ENCODE results near the gene LBX1. TPM values are rescaled to one million over a fixed set of nuclear protein-coding genes. Genes with fewer than 3 reads are reported as not detected.

The LBX1 gene
- total RNA-seq, 1 experiment from 2014 or later, result not detected

DNA sequence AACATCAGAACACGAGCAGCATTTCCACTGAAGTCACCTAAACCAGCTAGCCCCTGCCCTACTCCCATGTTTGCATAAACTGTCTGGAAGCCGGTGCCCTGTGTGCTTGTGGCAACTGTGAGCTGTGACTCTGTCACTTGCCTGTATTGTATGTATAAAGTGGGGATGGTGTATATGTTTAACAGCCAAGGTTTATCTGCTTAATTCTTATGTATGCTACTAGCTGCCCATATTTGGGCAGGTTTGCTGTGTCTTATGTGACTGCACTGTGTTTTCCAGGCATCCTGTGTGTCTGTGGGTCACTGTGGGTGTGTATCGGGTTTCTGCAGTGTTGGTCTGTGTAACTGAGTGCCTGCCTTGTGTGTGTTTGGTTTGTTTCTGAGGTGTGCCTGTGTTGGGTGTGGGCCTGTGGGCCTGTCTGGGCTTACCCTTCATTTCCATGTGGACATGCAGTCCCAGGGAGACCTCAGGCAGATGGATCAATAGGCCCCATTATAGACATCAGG is 9.3 kb downstream of the LBX1 start:
- Mint-ChIP-seq H3K9me3 (ENCODE audit: low read depth, unreplicated experiment) (no peaks in the 10 kb centered on the region), H3K27me3 (ENCODE audit: unreplicated experiment) (peaks cover 99% of the 10 kb centered on the region), H3K36me3 (ENCODE audit: insufficient read depth, unreplicated experiment) (no peaks in the 10 kb centered on the region), H3K27ac (ENCODE audit: unreplicated experiment) (no peak overlapping the region), H3K4me3 (ENCODE audit: low read depth, unreplicated experiment) (no peak overlapping the region), H3K4me1 (ENCODE audit: low read depth, unreplicated experiment) (peaks cover 4% of the 10 kb centered on the region)
- intact Hi-C loops (cut with micrococcal nuclease; ENCODE audit: unreplicated experiment), result no loop called here
- CTCF ChIA-PET, result no interaction called here
- no TSS peak for BruUV-seq (replicated peaks)
- TF ChIP-seq, protein P1, sequence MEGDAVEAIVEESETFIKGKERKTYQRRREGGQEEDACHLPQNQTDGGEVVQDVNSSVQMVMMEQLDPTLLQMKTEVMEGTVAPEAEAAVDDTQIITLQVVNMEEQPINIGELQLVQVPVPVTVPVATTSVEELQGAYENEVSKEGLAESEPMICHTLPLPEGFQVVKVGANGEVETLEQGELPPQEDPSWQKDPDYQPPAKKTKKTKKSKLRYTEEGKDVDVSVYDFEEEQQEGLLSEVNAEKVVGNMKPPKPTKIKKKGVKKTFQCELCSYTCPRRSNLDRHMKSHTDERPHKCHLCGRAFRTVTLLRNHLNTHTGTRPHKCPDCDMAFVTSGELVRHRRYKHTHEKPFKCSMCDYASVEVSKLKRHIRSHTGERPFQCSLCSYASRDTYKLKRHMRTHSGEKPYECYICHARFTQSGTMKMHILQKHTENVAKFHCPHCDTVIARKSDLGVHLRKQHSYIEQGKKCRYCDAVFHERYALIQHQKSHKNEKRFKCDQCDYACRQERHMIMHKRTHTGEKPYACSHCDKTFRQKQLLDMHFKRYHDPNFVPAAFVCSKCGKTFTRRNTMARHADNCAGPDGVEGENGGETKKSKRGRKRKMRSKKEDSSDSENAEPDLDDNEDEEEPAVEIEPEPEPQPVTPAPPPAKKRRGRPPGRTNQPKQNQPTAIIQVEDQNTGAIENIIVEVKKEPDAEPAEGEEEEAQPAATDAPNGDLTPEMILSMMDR (IDR thresholded peaks at IDR 0.05; ENCODE audit: unreplicated experiment), result no peak
- no peak for DNase-seq

DNA sequence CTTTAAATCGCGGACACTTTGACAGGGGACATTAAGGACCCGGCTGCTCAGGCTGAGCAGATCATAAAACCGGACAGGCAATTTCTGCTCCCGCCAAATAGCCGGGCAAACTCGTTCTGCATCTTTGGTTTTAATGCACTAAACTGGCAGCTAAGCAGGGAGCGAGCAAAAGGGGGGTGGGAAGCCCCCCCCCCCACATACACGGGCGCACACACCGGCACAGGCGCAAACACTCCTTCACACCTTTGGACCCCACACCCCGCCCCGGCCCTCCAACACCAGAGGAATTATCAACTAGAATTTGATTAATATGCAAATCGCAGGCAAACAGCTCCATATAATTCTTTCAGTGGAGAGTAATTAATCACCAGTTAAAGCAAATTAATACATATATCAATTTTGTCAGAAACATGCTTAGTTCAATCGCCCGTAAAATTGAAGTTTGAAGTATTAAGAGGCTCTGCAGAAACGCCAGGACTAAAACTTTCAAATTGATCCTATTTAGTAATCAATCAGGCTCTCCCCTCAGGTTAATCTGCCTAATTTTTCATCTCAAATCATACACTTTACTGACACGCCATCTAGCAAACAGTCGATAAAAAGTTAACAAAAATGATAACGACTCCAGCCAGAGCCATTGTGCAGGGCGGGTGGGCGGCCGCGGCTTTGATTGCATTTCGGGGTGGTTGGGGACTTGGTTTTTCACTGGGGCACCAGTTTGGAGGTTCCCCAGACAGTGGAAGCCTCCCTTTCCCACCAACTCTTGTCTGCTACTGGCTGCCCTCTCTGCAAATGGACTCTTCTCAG is 9.9 kb downstream of the LBX1 start:
- H3K27me3 Mint-ChIP-seq (ENCODE audit: unreplicated experiment), result peaks cover 99% of the 10 kb centered on the region
- TF ChIP-seq, protein P1 (IDR thresholded peaks at IDR 0.05; ENCODE audit: unreplicated experiment), result no peak
- no peaks in the 10 kb centered on the region for H3K36me3 Mint-ChIP-seq (ENCODE audit: insufficient read depth, unreplicated experiment)
- no TSS peak for BruUV-seq (replicated peaks)
- peaks cover 6% of the 10 kb centered on the region for H3K4me1 Mint-ChIP-seq (ENCODE audit: low read depth, unreplicated experiment)
- no peak overlapping the region for H3K27ac Mint-ChIP-seq (ENCODE audit: unreplicated experiment)
- DNase-seq, result no peak
- no peak overlapping the region for H3K4me3 Mint-ChIP-seq (ENCODE audit: low read depth, unreplicated experiment)
- intact Hi-C loops (cut with micrococcal nuclease; ENCODE audit: unreplicated experiment), result no loop called here
- no peaks in the 10 kb centered on the region for H3K9me3 Mint-ChIP-seq (ENCODE audit: low read depth, unreplicated experiment)
- CTCF ChIA-PET, result interaction anchor here (0.6 kb wide), 1 partner anchor 387 kb away, joined by 3 read pairs; no protein-coding TSS in a partner anchor

DNA sequence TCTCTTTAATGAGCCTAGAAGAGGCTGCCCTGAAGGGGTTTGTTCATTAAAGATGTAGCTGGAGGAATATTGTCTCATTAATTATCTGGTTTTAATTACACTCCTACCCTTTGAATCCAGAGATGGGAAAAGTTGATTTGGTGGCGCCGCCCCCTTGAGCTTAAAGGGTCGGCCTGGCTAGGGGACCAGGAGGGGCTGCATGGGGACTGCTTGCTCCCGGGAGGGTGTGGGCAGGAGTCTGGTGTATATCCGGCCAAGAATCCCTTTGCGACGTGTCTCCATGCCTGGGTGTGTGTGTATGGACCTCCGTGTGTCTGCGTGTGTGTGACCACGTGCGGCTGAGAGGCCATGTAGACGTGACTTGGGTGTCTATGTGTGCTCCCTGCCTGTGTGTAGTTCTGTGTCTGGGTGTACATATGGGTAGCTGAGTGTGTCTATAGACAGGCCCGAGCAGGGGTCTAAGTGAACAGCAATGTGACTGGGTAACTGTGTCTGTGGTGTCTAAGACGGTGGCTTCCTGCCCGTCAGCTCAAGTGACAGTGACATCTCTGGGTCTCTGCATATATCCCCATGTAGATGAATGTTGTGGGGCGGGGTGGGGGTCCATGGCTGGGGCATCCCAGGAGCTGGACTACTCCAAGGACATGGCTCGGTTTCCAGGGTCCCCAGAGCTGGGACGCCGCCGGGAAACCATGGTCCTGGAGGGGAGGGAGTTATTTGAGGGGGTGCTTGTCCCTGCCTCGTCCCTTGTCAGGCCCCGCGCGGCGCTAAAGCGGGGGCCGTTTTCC is 10.7 kb downstream of the LBX1 start:
- intact Hi-C loops (cut with micrococcal nuclease; ENCODE audit: unreplicated experiment), result no loop called here
- no TSS peak for BruUV-seq (replicated peaks)
- CTCF ChIA-PET, result interaction anchor here (0.6 kb wide), 1 partner anchor 387 kb away, joined by 3 read pairs; no protein-coding TSS in a partner anchor
- TF ChIP-seq, protein P1 (IDR thresholded peaks at IDR 0.05; ENCODE audit: unreplicated experiment), result no peak
- Mint-ChIP-seq H3K36me3 (ENCODE audit: insufficient read depth, unreplicated experiment) (no peaks in the 10 kb centered on the region), H3K9me3 (ENCODE audit: low read depth, unreplicated experiment) (no peaks in the 10 kb centered on the region), H3K4me3 (ENCODE audit: low read depth, unreplicated experiment) (no peak overlapping the region), H3K27me3 (ENCODE audit: unreplicated experiment) (peaks cover 95% of the 10 kb centered on the region), H3K4me1 (ENCODE audit: low read depth, unreplicated experiment) (peaks cover 6% of the 10 kb centered on the region), H3K27ac (ENCODE audit: unreplicated experiment) (no peak overlapping the region)
- DNase-seq, result no peak

DNA sequence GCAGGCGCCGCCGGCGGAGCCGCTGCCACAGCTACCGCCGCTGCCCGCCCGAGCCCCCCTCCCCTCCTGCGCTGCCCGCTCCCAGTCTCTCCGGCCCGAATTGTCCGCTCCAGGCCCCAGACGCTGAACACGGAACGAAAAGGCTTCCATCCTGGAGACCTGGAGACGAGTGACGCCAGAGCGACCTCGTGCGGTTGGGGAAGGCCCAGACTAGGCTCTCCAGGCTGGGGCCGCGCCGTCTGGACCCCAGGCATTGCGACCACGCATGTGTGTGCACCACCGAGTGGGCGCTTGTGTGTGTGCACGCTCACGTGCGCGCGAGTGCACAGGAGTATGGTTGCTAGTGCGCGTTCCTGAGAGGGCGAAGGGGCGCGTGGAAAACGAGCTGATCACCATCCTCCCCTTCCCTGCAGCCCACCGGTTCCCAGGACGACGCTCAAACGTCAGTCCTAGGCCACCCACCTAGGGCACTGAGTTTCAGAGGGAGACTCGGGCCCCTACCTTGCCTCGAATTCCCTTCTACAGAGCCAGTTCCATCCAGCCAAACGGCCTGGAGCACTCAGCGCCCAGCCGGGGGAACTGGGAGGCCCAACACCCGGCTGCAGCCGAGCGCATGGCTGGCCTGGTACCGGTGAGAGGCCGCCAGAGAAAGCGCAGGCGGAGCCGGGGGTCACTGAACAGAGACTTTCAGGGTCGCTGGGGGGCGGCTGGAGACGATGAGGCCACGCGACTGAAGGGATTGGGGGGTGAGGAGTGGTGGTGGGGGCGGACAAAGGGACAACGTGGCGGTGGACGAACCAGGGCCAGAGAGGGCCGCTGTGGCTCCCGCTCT is 11.6 kb downstream of the LBX1 start:
- intact Hi-C loops (cut with micrococcal nuclease; ENCODE audit: unreplicated experiment), result no loop called here
- peak; percentile 48 for DNase-seq
- peaks cover 6% of the 10 kb centered on the region for H3K4me1 Mint-ChIP-seq (ENCODE audit: low read depth, unreplicated experiment)
- peaks cover 88% of the 10 kb centered on the region for H3K27me3 Mint-ChIP-seq (ENCODE audit: unreplicated experiment)
- no TSS peak for BruUV-seq (replicated peaks)
- H3K4me3 Mint-ChIP-seq (ENCODE audit: low read depth, unreplicated experiment), result no peak overlapping the region
- no peaks in the 10 kb centered on the region for H3K36me3 Mint-ChIP-seq (ENCODE audit: insufficient read depth, unreplicated experiment)
- CTCF ChIA-PET, result no interaction called here
- H3K9me3 Mint-ChIP-seq (ENCODE audit: low read depth, unreplicated experiment), result no peaks in the 10 kb centered on the region
- H3K27ac Mint-ChIP-seq (ENCODE audit: unreplicated experiment), result no peak overlapping the region
- TF ChIP-seq, protein P1 (IDR thresholded peaks at IDR 0.05; ENCODE audit: unreplicated experiment), result no peak
